Measurements from ENCODE around the gene SLC26A4.

The SLC26A4 gene

DNA sequence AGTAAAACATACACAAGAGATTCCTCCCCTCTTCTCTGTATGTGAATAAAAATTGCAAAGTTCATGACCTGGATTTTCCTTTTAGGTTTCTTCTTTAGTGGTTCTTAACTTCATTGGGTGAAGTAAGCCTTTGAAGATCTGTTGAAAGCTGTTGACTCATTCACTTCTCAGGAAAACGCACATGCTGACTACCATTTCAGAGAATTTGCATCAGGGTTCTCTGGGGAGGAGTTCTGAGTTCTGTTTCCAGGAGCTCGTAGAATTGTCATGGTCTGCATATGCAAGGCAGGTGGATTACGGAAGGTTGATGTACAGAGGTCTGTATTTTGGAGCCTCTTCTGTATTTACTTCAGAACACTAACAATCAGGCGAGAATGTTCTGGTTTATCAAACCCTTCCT, 962 bp upstream of the SLC26A4 start:
- DNase-seq (ENCODE audit: low read depth, low spot score) = no peak

DNA sequence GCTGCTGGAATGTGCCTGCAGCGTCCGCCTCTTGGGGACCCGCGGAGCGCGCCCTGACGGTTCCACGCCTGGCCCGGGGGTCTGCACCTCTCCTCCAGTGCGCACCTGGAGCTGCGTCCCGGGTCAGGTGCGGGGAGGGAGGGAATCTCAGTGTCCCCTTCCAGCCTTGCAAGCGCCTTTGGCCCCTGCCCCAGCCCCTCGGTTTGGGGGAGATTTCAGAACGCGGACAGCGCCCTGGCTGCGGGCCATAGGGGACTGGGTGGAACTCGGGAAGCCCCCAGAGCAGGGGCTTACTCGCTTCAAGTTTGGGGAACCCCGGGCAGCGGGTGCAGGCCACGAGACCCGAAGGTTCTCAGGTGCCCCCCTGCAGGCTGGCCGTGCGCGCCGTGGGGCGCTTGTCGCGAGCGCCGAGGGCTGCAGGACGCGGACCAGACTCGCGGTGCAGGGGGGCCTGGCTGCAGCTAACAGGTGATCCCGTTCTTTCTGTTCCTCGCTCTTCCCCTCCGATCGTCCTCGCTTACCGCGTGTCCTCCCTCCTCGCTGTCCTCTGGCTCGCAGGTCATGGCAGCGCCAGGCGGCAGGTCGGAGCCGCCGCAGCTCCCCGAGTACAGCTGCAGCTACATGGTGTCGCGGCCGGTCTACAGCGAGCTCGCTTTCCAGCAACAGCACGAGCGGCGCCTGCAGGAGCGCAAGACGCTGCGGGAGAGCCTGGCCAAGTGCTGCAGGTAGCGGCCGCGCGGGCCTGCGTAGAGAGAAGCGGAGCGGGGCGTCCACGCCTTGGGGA, 645 bp downstream of the SLC26A4 start:
- no peak for DNase-seq (ENCODE audit: low read depth, low spot score)

DNA sequence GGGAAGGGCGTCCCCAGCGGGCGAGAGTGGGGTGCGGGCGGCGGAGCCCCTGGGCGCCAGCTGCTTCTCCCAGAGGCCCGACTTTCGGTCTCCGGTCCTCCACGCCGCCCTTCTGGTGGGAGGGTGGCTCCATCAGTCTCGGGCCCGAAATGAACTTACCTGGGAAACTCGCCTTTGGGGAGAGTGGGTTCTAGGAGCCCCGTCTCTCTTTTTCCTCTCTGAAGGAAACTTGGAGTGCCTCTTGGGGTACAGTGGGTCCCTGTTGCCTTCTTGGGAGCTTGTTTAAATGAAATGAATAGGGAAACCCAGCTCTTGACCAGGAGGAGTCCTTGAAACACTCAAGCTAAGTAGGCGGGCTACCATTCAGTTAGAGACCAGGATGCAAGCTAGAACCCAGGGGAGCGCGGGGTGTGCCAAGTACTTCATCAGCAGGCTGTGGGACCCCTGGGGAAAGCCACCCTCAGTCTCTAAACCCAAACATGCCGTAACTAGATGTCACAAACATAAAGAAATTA, 1.3 kb downstream of the SLC26A4 start:
- no peak for DNase-seq (ENCODE audit: low read depth, low spot score)

DNA sequence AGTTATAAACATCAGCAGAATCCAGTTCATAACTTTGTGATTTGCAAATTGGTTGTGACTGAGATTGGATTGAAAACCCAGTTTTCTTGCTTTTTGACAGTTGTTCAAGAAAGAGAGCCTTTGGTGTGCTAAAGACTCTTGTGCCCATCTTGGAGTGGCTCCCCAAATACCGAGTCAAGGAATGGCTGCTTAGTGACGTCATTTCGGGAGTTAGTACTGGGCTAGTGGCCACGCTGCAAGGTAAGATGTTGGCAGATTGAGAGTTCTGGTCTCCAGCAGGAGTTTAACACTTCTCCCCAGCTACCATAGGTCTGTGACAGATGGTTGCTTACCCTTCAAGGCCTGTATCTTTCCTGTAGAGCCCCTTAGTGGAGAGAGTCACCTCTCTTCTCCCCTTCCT, 2.6 kb downstream of the SLC26A4 start:
- no peak for DNase-seq (ENCODE audit: low read depth, low spot score)

DNA sequence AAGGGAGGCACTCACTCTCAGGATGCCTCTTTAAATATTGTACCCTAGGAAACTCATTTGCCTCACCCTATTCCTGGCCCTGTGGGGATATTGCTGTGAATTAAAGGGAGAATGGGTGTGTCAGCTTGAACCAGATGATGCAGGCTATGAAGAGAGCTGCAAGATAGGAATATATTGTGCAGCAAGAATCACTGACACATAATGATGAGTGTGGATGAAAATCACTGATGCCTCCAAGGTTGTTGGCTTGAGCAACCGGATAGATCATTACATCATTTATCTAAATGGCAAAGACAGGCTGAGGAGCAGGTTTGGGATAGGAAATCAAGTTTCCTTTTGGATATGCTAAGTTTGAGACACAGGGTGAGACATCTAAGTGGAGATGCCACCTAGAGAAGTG, 6.2 kb downstream of the SLC26A4 start:
- no peak for DNase-seq (ENCODE audit: low read depth, low spot score)

DNA sequence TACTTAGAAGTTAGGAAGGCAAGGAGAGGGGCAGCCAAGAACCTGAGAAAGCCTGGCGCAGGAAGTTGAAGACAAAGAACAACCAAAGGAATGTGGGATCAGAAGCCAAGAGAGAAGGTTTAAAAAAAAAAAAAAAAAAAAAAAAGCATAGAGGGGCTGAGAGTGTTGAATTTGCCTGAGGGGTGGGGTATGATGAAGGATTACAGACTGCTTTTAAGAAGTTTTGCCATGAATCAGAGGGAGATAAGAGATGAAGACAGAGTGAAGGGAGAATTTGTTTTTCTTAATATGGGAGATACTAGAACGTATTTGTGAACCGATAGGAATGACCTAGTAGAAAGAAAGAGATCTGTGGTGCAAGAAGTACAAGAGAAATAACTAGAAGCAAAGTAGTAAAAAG, 6.7 kb downstream of the SLC26A4 start:
- DNase-seq (ENCODE audit: low read depth, low spot score) = no peak

DNA sequence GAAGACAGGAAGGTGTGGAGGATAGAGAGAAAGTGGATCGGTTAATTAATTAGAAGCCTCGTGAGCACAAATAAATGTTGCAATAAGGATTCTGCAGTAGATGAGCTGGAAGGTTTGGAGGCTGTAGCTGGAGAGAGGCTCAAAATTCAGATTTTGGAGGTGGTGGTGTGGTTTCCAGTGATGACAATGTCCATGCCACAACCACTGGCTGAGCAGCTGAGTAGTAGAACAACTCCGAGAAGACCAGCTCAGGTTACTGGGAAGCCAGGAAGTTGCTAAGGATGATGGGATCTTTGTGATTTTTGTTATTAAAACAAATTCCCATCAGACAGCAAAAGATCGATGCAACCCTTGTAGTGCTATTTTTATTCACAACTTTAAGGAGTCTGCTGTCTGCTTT, 7.7 kb downstream of the SLC26A4 start:
- DNase-seq (ENCODE audit: low read depth, low spot score) = no peak

DNA sequence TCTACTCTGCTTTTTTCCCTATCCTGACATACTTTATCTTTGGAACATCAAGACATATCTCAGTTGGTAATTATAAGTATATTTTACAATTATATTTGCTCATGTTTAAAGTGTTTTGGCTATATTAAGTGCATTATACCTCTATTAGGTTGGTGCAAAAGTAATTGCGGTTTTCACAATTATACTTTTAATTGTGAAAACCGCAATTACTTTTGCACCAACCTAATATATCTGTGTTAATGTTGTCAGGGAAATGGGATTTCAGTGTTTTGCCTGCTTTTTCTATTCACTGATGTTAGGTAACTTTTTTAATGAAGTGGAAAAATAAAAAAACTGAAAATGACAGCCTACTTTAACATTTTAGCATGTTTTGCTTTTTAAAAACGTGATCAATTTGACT, 11.6 kb downstream of the SLC26A4 start:
- no peak for DNase-seq (ENCODE audit: low read depth, low spot score)

DNA sequence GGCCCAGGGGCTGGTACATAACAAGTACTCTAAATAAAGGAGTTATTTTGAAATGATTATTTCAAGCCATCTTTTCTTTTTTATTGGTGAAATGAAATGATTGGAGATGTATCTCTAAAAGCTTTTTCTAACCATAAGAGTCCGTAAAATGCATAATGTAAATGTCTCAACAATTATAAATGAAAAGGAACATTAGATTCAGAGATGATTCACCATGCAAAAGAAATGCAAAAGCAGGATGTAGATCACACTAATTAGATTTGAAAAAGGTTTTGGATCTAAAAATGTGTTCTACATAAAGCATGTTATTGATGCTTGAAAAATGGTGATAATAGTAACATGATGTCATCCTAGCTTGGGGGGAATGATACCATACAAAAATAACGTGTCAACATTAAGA, 15.6 kb downstream of the SLC26A4 start:
- no peak for DNase-seq (ENCODE audit: low read depth, low spot score)

DNA sequence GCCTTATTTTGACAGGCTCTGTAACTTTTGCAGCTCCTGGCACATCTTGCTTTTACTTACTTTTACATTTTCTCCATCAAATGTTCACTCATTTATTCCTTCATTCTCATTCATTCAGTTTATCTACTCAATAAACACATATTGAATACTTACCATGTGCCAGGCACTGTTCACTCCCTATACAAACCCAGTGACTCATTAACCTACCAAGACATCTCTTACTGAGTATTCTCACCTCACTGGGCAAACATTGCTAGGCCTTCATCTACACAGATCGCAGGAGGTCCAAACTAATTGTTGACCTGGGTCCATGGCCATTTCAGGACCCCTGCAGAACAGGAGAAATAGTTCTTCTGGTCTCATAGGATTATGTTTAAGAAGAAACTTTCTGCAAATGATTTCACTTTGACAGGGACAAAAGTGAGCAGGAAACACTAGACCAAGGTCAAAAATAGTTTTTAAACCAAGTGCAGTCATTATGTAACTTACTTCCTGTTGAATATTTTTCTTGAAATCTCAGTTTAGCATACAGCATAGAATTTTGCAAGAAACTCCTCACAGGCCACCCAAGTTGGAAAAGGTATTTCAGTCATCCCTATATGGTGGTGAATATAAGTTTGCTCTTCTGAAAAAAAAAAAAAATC, 17.6 kb downstream of the SLC26A4 start:
- DNase-seq (ENCODE audit: low read depth, low spot score) = no peak

DNA sequence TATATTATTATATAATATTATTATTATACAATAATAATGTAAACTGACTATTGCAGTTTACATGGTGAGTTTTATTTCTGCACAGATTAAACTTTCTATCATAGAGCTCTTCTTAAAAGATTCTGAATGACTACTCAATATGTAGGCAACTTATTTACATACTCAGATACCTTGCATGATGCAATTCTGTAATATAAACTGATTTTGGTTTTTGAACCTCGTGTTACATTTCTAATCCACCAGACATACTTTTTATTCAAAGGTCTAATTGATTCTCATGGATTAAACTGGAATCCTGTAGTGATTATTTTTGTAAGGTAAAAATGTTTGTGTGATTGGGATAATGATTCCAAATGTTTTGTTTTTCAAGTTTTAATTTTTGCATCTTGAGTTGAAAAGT, 19.9 kb downstream of the SLC26A4 start:
- DNase-seq (ENCODE audit: low read depth, low spot score) = no peak

DNA sequence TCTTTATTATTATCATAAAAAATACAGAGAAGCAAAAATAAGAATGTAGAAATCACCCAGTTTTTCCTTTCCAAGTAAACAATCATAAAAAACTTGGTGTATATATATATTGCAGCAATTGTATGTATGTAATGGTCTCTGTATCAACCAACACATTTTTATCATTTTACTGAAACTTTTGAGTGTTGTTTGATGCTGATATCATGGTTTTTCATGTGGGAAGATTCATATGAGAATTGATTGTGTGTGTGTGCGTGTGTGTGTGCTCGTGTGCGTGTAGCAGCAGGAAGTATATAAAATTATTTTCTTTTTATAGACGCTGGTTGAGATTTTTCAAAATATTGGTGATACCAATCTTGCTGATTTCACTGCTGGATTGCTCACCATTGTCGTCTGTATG, 22.3 kb downstream of the SLC26A4 start:
- no peak for DNase-seq (ENCODE audit: low read depth, low spot score)

DNA sequence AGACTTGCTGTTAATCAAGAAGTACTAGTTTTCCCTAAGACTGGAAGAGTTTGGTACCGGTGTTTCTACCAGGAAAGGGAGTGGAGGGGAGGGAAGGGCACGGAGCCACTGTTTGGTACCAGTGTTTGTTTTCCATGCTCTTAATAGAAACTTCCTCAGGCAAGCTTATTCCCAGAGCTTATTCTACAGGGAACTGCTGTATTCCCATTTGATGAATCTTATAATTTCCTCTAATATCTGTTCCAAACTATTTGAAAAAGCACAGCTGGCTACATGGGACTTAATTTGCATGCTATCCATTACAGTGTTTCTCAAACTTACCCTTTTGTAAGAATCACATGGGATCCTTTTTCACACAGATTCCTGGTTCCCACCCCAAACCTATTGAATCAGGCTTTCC, 23.7 kb downstream of the SLC26A4 start:
- DNase-seq (ENCODE audit: low read depth, low spot score) = no peak

DNA sequence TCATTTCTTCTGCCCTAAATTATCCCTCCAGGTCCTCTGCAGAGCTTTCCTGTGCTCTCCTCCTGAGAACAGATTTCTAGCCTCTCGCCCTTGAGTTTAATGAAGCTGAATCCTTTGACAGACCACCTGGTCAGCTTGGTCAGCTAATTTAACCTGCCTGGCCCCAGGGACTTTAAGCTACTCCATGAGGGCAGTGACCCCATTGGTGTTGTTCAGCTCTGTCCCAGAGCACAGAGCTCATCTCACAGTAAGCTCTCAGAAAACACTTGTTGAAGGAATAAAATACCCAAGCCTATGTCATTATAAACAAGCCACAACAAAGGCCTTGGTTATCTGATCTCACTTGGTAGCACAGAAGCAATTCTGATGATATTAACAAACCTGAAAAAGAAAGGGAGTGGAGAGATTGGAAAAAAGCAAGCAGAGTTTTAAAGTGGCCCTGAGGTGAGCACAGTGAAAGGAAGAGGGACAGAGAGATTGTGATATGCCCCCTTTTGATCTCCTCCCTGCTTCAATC, 24.4 kb downstream of the SLC26A4 start:
- DNase-seq (ENCODE audit: low read depth, low spot score) = no peak

DNA sequence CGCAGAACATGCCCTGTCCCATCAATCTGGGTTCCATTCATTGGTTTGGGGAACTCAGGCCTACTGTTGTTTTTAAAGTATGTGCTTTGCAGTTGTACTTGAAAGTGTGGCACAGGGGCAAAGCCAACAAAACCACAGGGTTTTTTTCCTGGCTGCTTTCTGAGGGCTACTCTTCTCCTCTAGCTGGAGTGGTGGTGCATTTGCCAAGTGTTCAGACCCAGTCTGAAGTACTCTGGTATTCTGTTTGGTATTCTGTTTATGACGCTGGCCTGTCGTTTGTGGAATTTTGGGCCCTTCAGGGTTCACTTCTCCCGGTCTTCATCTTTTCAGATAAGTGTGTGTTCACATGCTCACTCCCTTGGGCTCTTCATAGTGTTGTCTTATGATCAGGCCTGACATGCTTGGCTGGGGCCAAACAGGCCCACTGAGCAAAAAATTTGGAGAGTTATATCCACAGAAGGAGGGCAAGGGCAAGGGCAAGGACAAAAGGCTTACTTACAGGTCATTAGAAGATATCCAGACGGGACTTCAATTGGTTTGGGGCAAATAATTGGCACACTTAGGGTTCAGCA, 26.3 kb downstream of the SLC26A4 start:
- DNase-seq (ENCODE audit: low read depth, low spot score) = no peak

DNA sequence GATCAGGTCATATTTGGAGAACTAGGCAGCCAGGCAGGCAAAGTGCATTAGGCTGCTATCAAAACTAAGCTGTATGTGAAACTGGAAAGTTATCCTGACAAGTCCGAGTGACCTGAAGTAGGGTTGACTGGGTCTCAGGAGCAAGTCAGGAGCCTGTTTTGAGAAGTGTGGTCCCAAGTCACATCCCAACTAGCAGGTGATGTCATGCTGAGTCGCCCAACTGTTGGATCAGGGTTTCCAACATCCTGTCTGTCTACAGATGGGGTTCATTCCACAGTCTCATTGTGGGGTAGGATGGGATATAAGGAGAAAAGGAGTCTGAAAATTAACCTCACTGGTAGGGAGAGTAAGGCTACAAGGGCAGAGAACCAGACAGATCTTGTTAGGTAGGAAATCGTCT, 27.0 kb downstream of the SLC26A4 start:
- no peak for DNase-seq (ENCODE audit: low read depth, low spot score)

DNA sequence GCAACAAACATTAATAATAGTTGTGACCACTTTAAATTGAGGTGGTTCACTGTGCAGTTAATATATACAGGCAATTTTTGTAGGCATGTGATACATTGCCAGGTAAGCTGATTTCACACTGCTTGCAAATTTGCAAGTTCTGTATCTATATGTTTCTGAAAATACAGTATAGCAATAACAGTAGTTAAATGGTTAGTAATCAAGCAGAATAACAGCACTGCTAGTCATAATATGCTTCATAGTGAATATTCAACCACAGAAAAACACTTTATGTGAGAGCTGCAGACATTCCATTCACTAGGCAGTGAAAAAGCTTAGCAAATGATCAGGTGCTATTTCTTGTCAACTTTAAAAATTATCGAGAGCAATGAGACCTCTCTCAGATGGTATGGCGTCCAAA, 28.9 kb downstream of the SLC26A4 start:
- no peak for DNase-seq (ENCODE audit: low read depth, low spot score)

DNA sequence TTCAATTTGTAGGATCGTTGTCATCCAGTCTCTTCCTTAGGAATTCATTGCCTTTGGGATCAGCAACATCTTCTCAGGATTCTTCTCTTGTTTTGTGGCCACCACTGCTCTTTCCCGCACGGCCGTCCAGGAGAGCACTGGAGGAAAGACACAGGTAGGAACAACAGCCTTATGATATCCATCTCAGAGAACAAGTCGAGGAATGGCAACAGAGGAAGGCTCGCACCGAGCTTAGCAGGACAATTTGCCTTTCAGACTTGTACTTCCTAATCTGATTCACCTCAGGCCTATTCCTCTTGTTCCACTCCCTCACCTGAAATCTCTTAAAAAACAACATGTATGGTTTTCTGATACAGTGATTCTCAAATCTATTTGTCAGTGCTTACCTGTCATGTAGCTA, 29.5 kb downstream of the SLC26A4 start:
- DNase-seq (ENCODE audit: low read depth, low spot score) = no peak

DNA sequence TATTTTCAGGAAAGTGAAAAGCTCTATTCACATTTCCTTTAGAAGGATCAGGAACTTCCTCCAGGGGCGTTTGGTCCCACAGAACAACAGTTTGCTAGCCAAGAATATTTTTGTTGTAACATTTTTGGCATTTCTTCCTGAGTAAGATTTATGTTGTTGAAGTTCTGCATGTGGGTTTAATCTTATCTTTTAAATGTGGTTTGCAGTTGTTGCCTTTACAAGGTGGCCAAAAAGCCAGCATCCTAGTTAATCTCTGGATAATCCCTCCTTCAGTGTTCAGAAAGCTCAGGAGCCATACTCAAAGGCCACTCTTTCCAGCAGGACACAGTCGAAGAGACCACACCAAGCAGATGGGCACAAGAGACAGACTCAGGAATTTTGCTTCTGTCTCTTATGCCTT, 30.0 kb downstream of the SLC26A4 start:
- DNase-seq (ENCODE audit: low read depth, low spot score) = no peak

DNA sequence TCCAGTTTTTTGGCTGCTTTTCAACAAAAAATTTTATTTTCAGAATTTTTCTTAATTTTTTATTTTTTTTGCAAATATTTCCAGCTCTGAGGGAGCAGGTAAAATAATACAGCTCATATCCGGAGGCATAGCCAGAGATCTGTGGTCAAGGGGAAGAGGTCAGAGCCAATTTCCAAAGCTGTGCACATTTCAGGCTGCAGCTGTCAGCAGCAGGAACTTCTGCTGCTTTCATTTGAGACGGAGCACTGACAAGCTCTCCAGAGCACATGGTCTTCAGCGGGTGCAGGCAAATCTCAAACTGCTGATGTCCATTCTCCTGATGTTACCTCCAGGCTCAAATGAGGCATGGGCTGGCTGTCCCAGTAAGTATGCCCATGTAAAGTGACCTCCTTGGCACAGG, 31.1 kb downstream of the SLC26A4 start:
- DNase-seq (ENCODE audit: low read depth, low spot score) = no peak

DNA sequence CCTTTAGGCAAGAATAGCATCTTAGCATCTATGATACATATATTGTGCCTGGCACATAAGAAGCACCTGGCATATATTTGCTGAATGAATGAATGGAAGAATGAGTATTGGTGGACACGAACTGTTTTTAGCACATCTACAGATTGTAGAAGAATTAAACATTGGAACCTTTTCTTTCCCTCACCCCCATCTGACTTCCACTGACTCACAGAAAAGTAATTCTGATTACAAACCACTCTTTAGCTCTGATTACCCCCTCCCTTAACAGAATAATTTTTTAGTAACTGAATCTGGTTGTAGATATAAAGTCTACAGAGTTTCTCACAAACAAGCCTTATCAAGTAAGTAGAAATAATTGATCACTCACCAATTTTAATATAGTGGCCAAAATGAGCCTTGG, 31.9 kb downstream of the SLC26A4 start:
- DNase-seq (ENCODE audit: low read depth, low spot score) = no peak

DNA sequence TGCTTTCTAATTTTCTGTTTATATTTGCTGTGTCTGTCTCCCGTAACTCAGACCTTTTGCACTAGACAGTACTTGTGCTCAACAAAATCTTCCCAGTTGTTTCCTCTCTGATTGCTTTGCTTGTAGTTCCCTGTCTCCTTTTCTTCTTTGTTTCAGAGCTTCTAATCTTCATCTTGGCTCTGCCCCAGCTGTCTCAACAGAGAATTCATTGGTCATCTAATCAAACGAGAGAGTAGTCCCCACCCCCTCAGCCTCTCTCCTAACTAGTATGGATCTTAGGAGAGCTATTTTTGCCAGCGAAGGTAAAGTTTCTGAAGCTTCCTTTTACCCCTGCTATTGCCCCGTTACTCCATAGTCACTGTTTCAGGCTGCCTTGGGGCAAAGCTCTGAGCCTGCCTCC, 32.8 kb downstream of the SLC26A4 start:
- DNase-seq (ENCODE audit: low read depth, low spot score) = no peak

DNA sequence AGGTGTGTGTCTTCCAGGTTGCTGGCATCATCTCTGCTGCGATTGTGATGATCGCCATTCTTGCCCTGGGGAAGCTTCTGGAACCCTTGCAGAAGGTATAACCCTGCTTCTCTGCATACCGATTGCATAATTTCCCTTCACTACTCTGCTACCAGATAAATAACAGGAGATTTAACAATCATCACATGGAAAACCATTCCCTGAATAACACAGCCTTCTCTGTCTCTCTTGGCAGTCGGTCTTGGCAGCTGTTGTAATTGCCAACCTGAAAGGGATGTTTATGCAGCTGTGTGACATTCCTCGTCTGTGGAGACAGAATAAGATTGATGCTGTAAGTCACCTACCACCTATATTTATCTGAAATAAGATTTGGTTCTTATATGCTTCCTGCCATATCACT, 33.8 kb downstream of the SLC26A4 start:
- no peak for DNase-seq (ENCODE audit: low read depth, low spot score)
